Measurements from ENCODE around the gene TCF3.

The TCF3 gene

DNA sequence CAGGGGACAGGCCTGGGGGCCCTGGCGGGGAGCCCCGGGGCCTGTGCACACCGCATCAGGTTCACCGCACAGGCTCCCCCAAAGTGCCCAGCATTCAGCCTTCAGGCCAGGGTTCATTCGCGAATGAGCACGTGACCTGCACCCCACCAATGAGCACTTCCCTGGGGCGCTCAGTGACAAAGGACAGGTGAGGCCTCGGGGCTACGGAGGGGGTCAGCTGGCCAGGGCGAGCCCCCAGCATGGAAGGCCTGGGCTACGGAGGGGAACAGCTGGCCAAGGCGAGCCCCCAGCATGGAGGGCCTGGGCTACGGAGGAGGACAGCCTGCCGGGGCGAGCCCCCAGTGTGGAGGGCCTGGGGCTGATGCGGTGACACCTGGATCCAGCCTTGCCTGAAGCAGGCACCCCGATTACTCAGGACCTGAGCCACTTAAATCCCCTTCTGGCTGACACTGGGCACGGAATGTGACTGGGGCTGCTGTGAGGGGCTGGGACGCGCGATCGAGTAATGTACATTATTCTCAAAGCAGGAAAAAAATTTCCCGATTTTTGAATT lies 23.1 kb downstream of the TCF3 start:
- DNase-seq, result no peak

DNA sequence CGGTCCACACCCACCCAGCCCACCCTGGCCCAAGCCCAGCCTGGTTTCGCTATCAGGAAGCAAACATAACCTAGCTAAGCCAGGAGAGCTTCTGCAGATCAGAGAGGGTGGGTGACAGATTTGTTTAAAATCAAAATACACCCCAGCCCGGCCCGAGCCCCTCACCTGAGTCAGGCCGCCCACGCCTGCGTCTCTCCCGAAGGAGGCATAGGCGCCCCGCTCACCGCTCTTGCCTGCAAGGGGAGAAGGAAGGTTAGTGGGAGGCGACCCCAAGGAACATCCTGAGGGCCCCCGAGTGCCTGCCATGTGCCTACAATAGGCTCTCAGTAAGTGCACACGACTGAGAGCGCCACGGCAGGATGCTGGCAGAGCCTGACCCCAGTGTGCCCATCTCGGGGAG lies 25.2 kb downstream of the TCF3 start:
- no peak for DNase-seq

GRCh38 chr19:1626417-1627010 lies 25.9 kb downstream of the TCF3 start:
- DNase-seq, result no peak

DNA sequence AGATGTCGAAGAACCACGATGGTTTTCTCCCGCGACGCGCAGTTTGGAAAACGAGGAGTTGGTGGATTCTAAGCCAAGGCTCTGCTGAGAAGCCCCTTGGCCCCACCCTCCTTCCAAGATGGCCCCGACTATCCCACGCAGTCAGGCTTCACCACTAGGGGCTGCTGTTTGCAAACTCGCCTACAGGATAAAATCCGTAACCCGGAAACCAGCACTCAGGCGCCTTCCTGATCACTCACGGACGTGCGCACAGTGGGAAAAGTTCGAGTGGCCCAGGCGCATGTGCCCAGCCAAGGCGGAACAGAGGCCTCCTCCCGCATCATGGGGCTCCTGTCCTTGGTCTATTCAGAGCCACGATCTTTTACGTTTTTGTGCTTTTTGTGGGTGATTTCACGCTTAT lies 28.0 kb downstream of the TCF3 start:
- peak; percentile 40 for DNase-seq

DNA sequence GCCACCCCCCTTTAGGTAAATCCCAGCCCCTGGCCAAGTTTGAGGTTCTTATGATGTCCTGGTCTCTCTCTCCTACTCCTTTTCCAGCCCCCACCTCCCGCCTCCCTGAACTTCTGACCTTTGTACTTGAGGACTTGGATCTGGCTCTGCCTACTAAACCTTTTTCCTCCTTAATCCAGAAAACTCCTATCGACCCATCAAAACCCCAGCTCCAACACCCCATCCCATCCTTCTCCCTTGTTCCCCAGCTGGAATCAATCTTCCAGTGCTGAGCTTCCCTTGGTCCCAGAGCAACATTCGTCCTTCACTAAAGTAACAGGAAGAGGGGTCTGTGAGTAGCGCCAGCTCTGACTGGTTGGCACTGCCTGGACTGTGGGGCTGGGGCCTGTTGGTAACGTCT lies 29.9 kb downstream of the TCF3 start:
- no peak for DNase-seq

GRCh38 chr19:1622007-1622406 lies 30.4 kb downstream of the TCF3 start:
- no peak for DNase-seq

DNA sequence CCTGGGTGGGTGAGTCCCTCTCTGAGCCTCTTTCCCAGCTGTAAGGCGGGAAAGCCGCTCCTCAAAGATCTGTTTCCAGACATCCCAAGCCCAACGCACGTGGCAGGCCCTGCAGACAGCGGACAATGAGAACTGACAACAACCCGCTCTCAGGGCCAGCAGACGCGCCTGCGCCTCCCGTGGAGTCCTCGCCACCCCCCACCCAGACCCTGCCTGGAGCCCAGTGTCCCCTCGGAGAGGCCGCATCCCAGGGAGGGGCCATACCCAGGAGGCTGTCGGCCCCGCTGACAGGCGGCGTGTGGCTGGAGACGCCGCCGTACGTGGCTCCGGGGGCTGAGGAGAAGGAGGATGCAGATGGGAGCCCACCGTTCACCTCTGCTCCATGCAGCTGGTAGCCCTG lies 30.8 kb downstream of the TCF3 start:
- no peak for DNase-seq

DNA sequence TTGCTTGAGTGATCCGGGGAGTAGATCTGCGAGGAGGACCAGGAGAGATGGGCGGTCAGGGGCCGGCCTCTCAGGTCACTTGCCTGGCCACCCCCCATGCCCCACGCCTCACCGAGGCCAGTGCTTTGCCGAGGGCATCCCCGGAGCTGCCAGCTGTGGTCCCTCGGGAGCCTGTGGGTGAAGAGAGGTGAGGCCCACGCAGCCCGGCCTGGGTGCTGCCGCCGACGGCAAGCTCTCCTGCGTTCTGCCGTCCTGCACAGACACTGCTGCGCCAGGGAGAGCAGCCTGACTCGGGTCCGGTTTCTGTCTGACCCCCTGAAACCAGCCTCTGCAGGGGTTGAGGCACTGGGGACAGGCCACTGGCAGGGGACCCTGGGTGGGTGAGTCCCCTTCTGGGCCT lies 31.4 kb downstream of the TCF3 start:
- no peak for DNase-seq

DNA sequence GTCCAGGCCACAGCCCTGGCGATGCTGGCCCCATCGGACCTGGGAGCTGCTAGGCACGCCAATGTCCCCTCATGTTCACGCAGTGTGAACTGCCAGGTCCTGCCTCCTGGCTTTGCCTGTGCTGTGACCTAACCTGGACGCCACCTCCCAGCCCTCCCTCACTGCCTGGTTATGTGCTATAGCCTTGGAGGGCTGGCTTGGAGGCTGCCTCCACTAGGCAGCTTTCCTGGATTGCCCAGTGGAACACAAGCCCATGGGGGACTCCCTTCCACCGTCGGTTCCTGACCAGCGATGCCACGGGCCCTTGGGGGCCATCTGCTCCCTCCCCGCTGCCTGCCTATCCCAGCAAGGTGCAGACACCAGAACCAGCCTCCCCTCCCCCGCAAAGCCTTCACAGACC lies 31.9 kb downstream of the TCF3 start:
- DNase-seq, result no peak

DNA sequence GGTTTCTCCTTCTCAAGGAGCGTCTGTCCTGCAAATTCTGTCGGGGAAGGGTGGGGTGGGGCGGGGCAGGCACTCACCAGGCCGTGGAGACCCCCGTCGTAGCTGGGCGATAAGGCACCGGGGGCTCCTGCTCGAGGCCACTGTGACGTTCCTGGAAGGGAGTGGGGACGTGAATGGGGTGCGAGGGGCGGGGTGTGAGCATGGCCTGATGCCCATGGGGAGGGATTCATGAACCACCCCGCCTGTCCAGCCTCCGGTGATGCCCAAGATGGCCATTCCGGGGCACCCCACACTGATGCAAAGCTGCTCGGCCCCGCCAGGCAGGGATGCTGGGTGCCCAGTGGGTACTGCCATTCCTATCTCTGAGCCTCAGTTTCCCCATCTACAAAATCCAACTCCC lies 32.7 kb downstream of the TCF3 start:
- no peak for DNase-seq

DNA sequence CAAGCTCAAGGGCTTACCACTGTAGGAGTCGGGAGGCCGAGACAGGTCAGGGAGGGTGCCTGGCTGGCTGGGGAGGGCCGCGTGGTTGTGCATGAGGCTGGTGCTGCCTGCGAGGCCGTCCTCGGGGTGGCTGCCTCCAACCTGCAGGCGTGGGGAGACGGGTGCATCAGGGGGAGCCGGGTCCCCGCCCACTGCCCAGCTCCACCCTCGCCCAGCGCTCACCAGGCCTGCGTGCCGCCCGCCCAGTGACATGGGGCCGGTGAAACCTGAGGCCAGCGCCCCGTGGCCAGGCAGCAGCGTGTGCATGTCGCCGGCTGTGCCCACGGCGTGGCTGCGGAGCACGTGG lies 33.3 kb downstream of the TCF3 start:
- DNase-seq, result no peak

DNA sequence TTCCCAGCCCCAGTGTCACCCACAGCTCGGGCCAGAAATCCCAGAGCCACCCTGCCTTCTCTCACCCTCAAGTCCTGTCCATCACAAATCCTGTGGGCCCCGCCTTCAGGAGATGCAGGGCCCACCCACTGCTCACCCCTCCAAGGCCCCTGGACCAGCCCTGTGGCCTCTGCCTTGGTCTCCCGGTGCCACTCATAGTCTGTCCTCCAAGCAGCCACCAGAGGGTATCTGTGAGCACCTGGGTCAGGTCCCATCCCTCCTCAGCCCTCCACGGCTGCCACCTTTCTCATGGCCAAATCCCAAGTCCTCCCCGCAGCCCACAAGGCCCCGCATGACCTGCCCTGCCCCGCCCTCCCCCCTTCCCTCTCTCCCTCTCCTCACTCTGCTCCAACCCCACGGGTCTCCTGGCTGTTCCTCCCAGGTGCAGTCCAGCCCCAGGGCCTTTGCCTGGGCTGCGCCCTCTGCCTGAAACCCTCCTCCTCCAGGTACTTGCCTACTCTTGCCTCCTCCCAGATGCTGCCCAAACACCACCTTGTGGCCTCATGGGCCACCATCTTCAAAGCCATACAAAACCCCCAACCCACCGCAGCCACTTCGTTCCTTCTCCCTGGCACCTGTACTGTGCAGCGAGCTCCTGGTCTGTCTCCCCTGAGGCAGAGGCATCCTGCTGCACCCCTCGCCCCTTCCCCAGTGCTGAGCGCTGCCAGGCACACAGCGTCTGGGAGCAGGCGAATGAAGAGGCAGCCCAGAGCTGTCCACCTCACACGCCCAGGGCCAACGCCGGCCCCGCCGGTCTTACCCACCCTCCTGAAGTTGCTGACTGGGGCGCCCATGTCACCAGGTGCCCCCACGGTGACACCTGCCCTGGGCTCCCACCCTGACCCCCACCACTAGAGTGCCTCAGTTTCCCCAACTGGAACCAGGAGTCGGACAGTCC lies 34.0 kb downstream of the TCF3 start:
- DNase-seq, result no peak

- no peak for DNase-seq
Observed at GRCh38 chr19:1616875-1617274, 35.5 kb downstream of the TCF3 start.

DNA sequence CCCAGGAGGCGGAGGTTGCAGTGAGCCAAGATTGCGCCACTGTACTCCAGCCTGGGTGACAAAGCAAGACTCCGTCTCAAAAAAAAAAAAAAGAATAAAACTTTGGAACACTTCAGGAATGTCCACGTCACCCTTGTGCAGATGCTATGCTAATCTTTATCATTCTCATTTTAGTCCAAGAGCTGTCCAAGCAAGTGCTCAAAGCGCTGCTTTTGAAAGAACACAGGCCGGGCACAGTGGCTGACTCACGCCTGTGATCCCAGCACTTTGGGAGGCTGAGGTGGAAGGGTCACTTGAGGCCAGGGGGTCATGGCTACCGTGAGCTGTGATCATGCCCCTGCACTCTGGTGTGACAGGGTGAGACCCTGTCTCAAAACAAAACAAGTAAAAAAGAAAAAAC lies 36.0 kb downstream of the TCF3 start:
- no peak for DNase-seq

DNA sequence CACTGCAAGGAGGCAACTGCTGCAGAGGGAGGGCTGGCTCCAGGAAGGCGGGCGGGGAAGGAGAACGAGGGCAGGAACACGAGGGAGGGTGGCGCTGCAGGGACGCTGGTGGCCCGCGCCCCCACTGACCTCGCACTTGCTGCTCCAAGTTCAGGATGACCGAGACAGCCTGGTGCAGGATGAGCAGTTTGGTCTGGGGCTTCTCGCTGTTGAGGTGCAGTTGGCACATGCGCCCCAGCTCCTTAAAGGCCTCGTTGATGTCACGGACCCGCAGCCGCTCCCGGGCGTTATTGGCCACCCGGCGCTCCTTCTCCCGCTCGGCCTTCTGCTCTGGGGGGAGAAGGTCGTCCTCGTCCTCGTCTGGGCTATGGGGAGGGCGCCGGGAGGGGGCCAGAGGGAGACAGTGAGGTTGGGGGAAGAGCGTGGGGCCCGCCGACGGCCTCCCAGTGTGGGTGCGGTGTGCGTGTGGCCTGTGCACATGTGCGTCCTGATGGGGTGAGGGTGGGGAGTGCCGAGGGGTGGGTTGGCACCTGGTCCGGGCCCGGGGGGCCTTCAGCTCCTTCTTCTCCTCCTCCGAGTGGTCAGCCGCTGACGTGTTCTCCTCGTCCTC lies 37.2 kb downstream of the TCF3 start:
- no peak for DNase-seq

GRCh38 chr19:1613808-1614570 lies 38.4 kb downstream of the TCF3 start:
- no peak for DNase-seq

DNA sequence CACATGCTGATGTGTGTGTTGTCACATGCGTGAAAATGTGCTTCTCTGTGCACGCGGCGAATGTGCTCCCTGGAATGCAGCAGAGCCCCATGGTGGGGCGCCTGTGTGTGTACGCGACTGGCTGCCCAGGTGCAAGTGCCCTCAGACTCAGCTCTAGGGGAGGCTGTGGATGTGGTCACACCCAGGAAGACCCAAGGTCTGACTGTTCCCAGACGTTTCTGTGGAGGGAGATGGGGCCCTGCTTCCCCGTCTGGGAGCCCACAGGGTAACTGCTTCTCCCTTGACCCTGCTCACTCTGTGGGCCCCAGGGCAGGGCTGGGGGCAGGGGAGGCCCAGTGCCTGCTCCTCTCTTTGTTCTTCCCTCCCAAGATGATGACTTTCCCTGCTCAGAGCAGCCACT lies 39.3 kb downstream of the TCF3 start:
- no peak for DNase-seq

GRCh38 chr19:1612114-1613086 lies 40.0 kb downstream of the TCF3 start:
- DNase-seq, result no peak

DNA sequence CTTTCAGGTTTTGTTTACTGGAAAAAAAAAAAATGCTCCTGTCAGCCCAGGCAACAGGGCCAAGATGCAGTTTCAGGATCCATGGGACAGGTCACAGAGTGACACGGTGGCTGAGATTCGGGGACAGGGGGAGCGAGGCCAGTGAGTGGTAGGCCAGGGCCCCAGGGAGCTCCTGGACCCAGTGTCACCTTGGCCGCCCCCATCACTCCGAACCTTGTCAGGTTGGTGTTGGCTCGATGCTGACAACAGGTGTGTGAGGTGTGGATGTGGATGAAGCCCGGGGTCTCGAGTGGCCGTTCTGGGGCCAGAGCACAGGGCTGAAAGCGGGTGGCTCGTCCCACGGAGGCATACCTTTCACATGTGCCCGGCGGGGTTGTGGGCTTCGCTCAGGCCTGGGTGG lies 41.1 kb downstream of the TCF3 start:
- DNase-seq, result no peak

GRCh38 chr19:1610579-1610978 lies 41.8 kb downstream of the TCF3 start:
- no peak for DNase-seq

DNA sequence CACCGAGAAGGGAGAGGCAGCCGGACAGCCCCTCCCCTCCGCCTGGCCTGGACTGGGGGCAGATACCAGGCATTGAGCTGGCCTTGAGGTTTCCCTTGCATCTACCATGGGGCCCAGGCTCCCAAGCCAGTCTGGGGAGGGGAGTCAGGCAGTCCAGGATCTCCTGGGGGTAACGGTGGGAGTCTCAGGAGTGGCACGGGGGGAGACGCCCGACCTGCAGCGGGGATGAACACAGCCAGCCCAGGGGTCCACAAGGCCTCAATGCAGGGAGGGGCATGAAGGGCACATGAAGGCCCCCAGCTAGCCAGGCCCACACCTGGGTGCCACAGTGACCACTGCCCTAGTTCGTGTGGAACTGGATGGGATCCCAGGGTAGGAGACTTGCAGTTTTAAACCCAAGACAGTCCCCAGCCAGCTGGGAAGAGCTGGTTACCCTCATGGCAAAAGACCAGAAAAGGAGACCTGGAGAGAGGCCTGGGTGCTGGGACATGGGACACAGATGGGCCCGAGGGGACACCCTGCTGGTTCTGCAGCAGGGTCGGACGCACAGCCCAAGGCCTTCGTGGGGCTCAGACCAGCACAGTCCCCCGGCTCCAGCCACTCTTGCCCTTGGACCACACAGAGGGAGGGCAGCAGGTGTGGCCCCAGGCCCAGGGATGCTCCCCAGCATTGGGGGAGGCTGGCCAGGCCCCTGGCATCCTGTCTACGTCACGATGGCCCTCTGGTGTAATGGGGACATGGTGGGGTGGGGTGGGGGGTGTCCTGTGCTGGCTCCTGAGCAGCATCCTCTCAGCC lies 42.5 kb downstream of the TCF3 start:
- DNase-seq, result no peak

Measured in CD4-positive, alpha-beta T cell treated with Interferon gamma for 1 hour (primary cell).